ENCODE measurements around the gene BCAR3. TPM values are rescaled to one million over a fixed set of nuclear protein-coding genes. Genes with fewer than 3 reads are reported as not detected.

The BCAR3 gene
- total and polyA plus RNA-seq, 2 experiments from 2014 or later, result 22.6 to 23.7 TPM

DNA sequence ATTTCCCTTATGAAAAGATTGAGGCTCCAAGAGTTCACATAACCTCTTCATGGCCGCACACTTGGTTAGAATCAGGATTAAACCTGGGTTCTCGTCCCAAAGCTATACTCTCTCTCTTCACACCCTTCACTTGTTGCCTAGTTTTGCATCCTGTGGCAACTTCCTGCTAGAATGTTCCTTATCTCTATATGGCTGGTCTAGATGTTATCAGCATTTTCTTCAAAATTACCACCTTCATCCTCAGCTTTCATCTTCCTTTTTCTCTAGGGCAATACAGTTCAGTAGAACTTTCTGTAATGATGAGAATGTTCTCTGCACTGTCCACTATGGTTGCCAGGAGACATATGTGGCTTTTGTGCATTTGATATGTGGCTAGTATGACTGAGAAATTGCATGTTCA is 31.1 kb upstream of the BCAR3 start:
- Histone ChIP-seq H3K4me2 (no peak overlapping the region), H3K27ac (no peak overlapping the region), H4K20me1 (ENCODE audit: insufficient read depth, poor library complexity, severe bottlenecking) (no peaks in the 10 kb centered on the region), H3K4me1 (ENCODE audit: insufficient read depth) (peaks cover 51% of the 10 kb centered on the region), H3K9me2 (replicated peaks; ENCODE audit: insufficient read depth) (no peaks in the 10 kb centered on the region), H3K9me3 (ENCODE audit: low read depth) (no peaks in the 10 kb centered on the region), H3K27me3 (no peaks in the 10 kb centered on the region), H3K4me3 (no peak overlapping the region), H2AFZ (no peak overlapping the region), H3K36me3 (replicated peaks; ENCODE audit: insufficient read depth, low read depth) (no peaks in the 10 kb centered on the region), H3K79me2 (no peaks in the 10 kb centered on the region)
- WGBS (ENCODE audit: low lambda C conversion rate, missing lambda C conversion rate), result 82% methylated on average over 2 of the region's 2 CpGs
- DNase-seq (ENCODE audit: low spot score), result no peak
- TF ChIP-seq EZH2 (IDR thresholded peaks at IDR 0.05; ENCODE audit: borderline replicate concordance), result no peak
- TF ChIP-seq EZH2phosphoT487 (IDR thresholded peaks at IDR 0.05; ENCODE audit: low read depth, severe bottlenecking, unreplicated experiment), result no peak

DNA sequence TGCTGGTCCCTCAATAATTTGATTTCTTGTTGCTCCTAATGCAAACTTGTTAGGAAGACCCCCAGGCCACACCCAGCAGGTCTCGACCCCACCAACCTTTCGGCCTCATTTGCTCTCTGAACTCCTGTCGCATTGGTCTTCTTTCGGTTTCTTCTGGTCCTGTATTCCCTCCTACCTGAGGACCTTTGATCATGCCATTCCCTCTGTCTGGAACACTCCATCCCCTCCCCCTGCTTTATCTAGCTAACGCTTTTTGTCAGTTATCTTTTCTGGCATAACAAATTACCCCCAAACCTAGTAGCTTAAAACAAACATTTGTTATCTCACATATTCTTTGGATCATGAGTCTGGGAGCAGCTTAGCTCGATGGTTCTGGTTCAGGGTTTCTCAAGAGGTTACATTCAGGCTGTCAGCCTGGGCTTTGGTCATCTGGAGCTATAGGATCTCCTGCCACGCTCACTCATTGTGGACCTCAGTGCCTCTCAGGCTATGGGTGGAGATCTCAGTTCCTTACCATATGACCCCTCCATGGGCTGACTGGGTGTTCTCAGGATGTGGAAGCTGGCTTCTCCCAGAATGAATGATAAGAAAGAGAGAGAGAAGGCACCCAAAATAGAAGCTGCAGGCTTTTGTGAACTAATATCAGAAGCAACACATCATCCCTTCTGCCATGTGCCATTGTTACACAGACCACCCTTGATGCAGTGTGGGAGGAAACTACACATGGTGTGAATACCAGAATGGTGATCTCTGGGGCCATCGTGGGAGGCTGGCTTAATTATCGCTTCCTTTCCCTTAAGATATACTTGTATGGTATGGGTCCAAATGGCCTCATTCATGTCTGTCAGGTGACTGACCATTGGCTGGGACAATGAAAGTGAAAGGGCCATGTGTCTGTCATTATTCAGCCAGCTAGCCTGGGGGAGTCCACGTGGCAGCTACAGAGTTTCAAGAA is 29.1 kb upstream of the BCAR3 start:
- WGBS (ENCODE audit: low lambda C conversion rate, missing lambda C conversion rate), result 62% methylated on average over 10 of the region's 10 CpGs
- no peaks in the 10 kb centered on the region for H3K27me3 ChIP-seq
- H2AFZ ChIP-seq, result no peak overlapping the region
- H3K9me2 ChIP-seq (replicated peaks; ENCODE audit: insufficient read depth), result no peaks in the 10 kb centered on the region
- no peak for TF ChIP-seq EZH2phosphoT487 (IDR thresholded peaks at IDR 0.05; ENCODE audit: low read depth, severe bottlenecking, unreplicated experiment)
- no peak for TF ChIP-seq EZH2 (IDR thresholded peaks at IDR 0.05; ENCODE audit: borderline replicate concordance)
- TF ChIP-seq, protein P1, sequence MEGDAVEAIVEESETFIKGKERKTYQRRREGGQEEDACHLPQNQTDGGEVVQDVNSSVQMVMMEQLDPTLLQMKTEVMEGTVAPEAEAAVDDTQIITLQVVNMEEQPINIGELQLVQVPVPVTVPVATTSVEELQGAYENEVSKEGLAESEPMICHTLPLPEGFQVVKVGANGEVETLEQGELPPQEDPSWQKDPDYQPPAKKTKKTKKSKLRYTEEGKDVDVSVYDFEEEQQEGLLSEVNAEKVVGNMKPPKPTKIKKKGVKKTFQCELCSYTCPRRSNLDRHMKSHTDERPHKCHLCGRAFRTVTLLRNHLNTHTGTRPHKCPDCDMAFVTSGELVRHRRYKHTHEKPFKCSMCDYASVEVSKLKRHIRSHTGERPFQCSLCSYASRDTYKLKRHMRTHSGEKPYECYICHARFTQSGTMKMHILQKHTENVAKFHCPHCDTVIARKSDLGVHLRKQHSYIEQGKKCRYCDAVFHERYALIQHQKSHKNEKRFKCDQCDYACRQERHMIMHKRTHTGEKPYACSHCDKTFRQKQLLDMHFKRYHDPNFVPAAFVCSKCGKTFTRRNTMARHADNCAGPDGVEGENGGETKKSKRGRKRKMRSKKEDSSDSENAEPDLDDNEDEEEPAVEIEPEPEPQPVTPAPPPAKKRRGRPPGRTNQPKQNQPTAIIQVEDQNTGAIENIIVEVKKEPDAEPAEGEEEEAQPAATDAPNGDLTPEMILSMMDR (IDR thresholded peaks at IDR 0.05; ENCODE audit: poor library complexity), result no peak
- no peak for DNase-seq (ENCODE audit: low spot score)
- no peak overlapping the region for H3K4me2 ChIP-seq
- no peaks in the 10 kb centered on the region for H3K79me2 ChIP-seq
- H3K9me3 ChIP-seq (ENCODE audit: low read depth), result no peaks in the 10 kb centered on the region
- no peak overlapping the region for H3K4me3 ChIP-seq
- H3K4me1 ChIP-seq (ENCODE audit: insufficient read depth), result peaks cover 46% of the 10 kb centered on the region
- no peak overlapping the region for H3K27ac ChIP-seq
- H4K20me1 ChIP-seq (ENCODE audit: insufficient read depth, poor library complexity, severe bottlenecking), result no peaks in the 10 kb centered on the region
- H3K36me3 ChIP-seq (replicated peaks; ENCODE audit: insufficient read depth, low read depth), result no peaks in the 10 kb centered on the region

DNA sequence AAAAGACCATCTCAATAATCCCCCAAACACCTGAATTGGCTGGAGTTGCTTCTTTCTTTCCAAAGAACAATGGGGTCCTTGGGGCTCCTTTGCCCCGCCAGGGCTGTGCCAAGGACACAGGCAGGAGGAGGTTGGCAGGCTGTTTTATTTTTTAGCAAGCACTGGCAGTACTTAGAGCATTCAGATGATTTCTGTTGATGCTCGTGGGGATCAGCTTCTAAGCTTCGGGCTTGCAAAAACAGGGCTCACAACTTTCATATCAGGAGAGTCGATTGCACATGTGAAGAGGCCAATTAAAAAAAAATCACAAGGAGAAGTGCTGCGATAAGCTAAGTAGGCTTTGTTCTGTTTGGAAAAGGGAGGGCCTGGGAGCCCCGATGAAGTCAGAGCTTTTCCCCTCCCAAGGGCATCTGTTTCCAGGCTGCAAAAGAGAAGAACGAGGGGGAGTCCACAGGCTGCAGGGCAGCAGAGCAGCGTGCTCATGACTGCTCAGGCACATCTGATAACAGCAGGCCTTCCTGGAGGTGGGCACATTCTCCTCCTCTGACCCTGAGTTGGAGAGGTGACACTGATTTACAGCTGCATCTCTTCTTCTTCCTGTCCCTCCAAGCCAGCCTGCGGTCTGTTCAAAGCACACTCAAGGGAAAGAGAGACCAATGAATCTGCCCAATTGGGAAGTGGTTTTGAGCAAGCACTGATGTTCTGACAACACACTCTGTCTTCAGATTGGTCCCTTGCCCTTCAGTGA is 27.3 kb upstream of the BCAR3 start:
- Histone ChIP-seq H3K79me2 (no peaks in the 10 kb centered on the region), H3K4me1 (ENCODE audit: insufficient read depth) (peaks cover 35% of the 10 kb centered on the region), H3K36me3 (replicated peaks; ENCODE audit: insufficient read depth, low read depth) (no peaks in the 10 kb centered on the region), H3K4me2 (peak overlapping the region; percentile 43), H3K27me3 (no peaks in the 10 kb centered on the region), H3K4me3 (no peak overlapping the region), H2AFZ (no peak overlapping the region), H4K20me1 (ENCODE audit: insufficient read depth, poor library complexity, severe bottlenecking) (no peaks in the 10 kb centered on the region), H3K9me3 (ENCODE audit: low read depth) (no peaks in the 10 kb centered on the region), H3K9me2 (replicated peaks; ENCODE audit: insufficient read depth) (no peaks in the 10 kb centered on the region), H3K27ac (peak overlapping the region; percentile 59)
- TF ChIP-seq EZH2phosphoT487 (IDR thresholded peaks at IDR 0.05; ENCODE audit: low read depth, severe bottlenecking, unreplicated experiment) (no peak), EZH2 (IDR thresholded peaks at IDR 0.05; ENCODE audit: borderline replicate concordance) (no peak)
- TF ChIP-seq, protein P1 (IDR thresholded peaks at IDR 0.05; ENCODE audit: poor library complexity), result no peak
- WGBS (ENCODE audit: low lambda C conversion rate, missing lambda C conversion rate), result 29% methylated on average over 9 of the region's 9 CpGs
- DNase-seq (ENCODE audit: low spot score), result peak; percentile 49
